K562 treated with DMSO at 1 percent for 48 hours (cell line): ENCODE results near the gene GBA2. TPM values are rescaled to one million over a fixed set of nuclear protein-coding genes. Genes with fewer than 3 reads are reported as not detected.

ENCODE experiments used
- total RNA-seq: library from RNA; unstranded; fragments of 300-600 nt; gene quantifications from 2 replicates; pipeline ENCODE4 v1.2.3, GENCODE V29; 2022; ENCODE audit warnings: low replicate concordance; ENCODE audit errors: extremely low read depth

Gene GBA2
- total RNA-seq, result not detected in 2 replicates

GRCh38 chr9:35748858-35749514, at the start of gene GBA2, which contains the start of gene RGP1:
Gene GBA2, minus strand, starts transcription at chr9:35749228. Its CDS starts 524 bp downstream, at chr9:35748704.
Gene RGP1, plus strand, starts transcription at chr9:35749287. Its CDS starts 469 bp downstream, at chr9:35749756.

GRCh38 chr9:35791297-35791921, 42.4 kb upstream of the GBA2 start, which contains the start of gene NPR2:
Gene NPR2, plus strand, starts transcription at chr9:35791591. Its CDS starts 818 bp downstream, at chr9:35792409.

GRCh38 chr9:35754264-35754663, 5.2 kb upstream of the GBA2 start, which contains the start of gene MSMP:
Gene MSMP, minus strand, starts transcription at chr9:35754276. Its CDS starts 147 bp downstream, at chr9:35754129.

GRCh38 chr9:35732185-35732799, 16.7 kb downstream of the GBA2 start, which contains the start of the genes CREB3 and TLN1:
Gene CREB3, plus strand, starts transcription at chr9:35732666. Its CDS starts 107 bp downstream, at chr9:35732773.
Gene TLN1, minus strand, starts transcription at chr9:35732195. Its CDS starts 6,501 bp downstream, at chr9:35725694.

GRCh38 chr9:35689542-35690293, 59.3 kb downstream of the GBA2 start, which contains the start of gene TPM2:
Gene TPM2, minus strand, starts transcription at chr9:35689925. Its CDS starts 108 bp downstream, at chr9:35689817.

Other genes with a start within 250 kb of the GBA2 start
- gene TESK1, start 144.0 kb downstream of the GBA2 start, total RNA-seq, result not detected in 2 replicates
- gene CD72, start 130.8 kb downstream of the GBA2 start, total RNA-seq, result not detected in 2 replicates
- not detected in 2 replicates for gene SIT1, start 98.3 kb downstream of the GBA2 start, total RNA-seq
- not detected in 2 replicates for gene RMRP, start 91.2 kb downstream of the GBA2 start, total RNA-seq
- gene CCDC107, start 90.9 kb downstream of the GBA2 start, total RNA-seq, result not detected in 2 replicates
- not detected in 2 replicates for gene ARHGEF39, start 84.0 kb downstream of the GBA2 start, total RNA-seq
- gene CA9, start 75.3 kb downstream of the GBA2 start, total RNA-seq, result not detected in 2 replicates
- gene TPM2, start 59.3 kb downstream of the GBA2 start, total RNA-seq, result not detected in 2 replicates
- gene TLN1, start 17.0 kb downstream of the GBA2 start, total RNA-seq, result 65.0 and 713 TPM in 2 replicates
- not detected in 2 replicates for gene CREB3, start 16.6 kb downstream of the GBA2 start, total RNA-seq
- gene RGP1, start 59 bp upstream of the GBA2 start, total RNA-seq, result not detected in 2 replicates
- not detected in 2 replicates for gene MSMP, start 5.0 kb upstream of the GBA2 start, total RNA-seq
- not detected in 2 replicates for gene NPR2, start 42.4 kb upstream of the GBA2 start, total RNA-seq
- gene SPAG8, start 63.0 kb upstream of the GBA2 start, total RNA-seq, result not detected in 2 replicates
- gene HINT2, start 65.8 kb upstream of the GBA2 start, total RNA-seq, result not detected in 2 replicates
- not detected in 2 replicates for gene FAM221B, start 79.5 kb upstream of the GBA2 start, total RNA-seq
- not detected in 2 replicates for gene TMEM8B, start 80.0 kb upstream of the GBA2 start, total RNA-seq
- not detected in 2 replicates for gene OR13J1, start 121.2 kb upstream of the GBA2 start, total RNA-seq
- gene HRCT1, start 157.0 kb upstream of the GBA2 start, total RNA-seq, result not detected in 2 replicates
- gene SPAAR, start 160.3 kb upstream of the GBA2 start, total RNA-seq, result not detected in 2 replicates
- not detected in 2 replicates for gene OR2S2, start 208.9 kb upstream of the GBA2 start, total RNA-seq